Vagina (tissue), 2 donors: ENCODE measurements around the gene DNAI2.

Experiments used
- CTCF ChIP-seq, 3 experiments: fragments of 450-650 bp in 2 of 3; fragments of 200-600 bp in 1 of 3; sonication (generic) in 1 of 3; IDR thresholded peaks; one replicate each; pipeline ENCODE4 v1.5.1; 2017 to 2019; ENCODE audit warnings: antibody characterized with exemption in 3 of 3, mild to moderate bottlenecking in 2 of 3, moderate library complexity in 2 of 3
- POLR2A ChIP-seq, 2 donors: fragments of 450-650 bp; IDR thresholded peaks; one replicate each; pipeline ENCODE4 v1.6.1; 2017; ENCODE audit warnings: antibody characterized with exemption in 2 of 2, mild to moderate bottlenecking in 2 of 2, moderate library complexity in 2 of 2
- POLR2AphosphoS5 ChIP-seq, 2 donors: sonication (generic); formaldehyde crosslinking; IDR thresholded peaks; one replicate each; pipeline ENCODE4 v1.9.0; 2017; ENCODE audit warnings: antibody characterized with exemption in 2 of 2, mild to moderate bottlenecking in 2 of 2, low read depth in 1 of 2; ENCODE audit not compliant: insufficient read depth in 1 of 2

- TF ChIP-seq POLR2AphosphoS5 (IDR thresholded peaks at IDR 0.05; ENCODE audit: insufficient read depth in 1 of 2, low read depth in 1 of 2) = no peak
- TF ChIP-seq CTCF (IDR thresholded peaks at IDR 0.05) = no peak
- TF ChIP-seq POLR2A (IDR thresholded peaks at IDR 0.05) = no peak
These were observed 22.5 kb upstream of the DNAI2 start for GRCh38 chr17:74251569-74251968.
